ENCODE measurements around the gene HACE1.

The HACE1 gene

GRCh38 chr6:104729433-104729832 lies 130.3 kb downstream of the HACE1 start:
- no peak for DNase-seq

DNA sequence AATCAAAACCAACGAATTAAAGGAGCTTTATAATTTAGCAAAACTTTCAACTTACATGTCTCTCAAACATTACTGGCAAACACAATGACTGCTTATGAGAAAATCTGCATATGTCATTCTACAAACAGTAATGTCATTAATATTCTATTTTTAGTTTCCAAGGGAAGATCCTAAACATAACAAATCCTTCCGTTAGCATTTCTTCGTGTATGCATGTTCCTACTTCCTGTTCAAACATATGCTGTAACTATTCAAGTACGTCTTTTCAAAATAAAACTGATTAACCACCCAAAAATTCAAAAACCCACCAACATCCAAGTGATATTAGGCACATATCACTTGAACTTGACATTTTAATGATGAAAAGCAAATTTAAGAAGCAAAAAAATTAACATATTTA lies 131.3 kb downstream of the HACE1 start:
- DNase-seq, result no peak

DNA sequence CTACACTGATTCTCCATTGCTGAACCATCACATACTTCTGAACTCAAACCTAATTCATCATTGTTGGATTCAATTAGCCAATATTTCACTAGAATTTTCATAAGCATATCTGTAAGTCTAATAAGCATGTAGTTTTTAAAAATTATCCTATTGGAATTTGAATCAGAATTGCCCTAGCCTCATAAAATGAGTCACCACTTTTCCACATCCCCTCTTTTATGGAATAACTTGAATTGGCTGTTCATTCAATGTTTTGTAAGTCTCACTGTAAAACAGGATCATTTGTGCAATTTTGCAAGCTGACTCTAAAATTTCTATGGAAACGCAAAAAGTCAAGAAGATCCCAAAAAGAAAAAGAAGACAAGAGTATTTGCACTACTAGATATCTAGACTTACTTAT lies 141.0 kb downstream of the HACE1 start:
- peak in 1 of 3 experiments; percentile 12 for DNase-seq

GRCh38 chr6:104716858-104717257 lies 142.9 kb downstream of the HACE1 start:
- no peak for DNase-seq

GRCh38 chr6:104714796-104715195 lies 144.9 kb downstream of the HACE1 start:
- no peak for DNase-seq

- no peak for DNase-seq
Measured at GRCh38 chr6:104713982-104714381, 145.7 kb downstream of the HACE1 start.

DNA sequence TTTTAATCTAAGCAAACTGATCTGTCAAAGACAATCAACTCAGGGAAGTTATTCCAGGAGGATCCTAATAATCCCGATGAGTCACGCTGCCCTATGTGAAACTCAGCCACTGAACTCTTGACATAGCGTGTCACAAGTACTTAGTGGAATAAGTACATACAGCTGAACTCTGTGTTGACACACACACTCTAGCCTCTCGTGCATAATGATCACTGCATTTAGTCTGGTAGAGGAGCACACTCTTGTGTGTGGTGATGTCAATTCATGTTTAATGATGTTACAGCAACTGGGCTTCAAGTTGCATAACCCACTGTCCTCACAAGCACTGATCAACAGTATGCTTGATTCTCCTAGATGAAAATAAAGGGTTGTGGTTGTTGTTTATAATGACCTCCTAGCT lies 148.3 kb downstream of the HACE1 start:
- peak; percentile 39 to 81 (median 80) for DNase-seq

DNA sequence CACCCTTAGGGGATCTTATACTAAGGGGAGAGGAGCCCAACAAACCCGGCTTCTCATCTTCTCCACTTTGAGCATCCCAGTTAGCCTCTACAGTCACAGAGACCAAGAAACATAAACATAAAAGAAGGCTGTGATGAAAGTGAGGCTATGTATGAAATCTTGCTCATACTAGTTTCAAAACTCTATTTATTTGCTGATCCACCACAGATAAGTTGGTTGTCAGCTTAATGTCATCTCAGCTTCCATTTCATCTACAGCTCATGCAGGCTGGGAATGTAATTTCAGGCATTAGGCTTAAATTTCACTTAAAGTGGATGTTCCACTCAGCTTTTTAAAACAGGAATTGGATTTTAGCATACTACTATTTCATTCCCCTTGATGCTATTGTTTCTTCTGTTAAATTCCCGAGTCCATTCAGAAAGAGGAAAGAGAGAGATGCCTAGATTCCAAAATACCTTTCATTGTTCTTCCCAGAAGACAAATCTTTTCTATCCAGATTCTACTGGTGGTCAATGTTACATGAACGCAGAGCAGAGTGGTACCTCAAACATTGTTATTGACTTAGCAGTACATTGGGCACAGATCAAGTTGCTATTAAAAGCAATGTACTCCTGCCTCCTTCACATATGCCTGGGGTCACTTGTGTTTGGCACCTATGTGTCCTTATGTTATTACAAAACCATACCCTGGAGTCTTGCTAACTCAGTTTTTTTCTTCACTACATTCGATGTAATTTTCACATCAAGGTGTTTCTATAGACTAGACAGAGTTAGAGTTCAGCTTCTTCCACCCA lies 149.0 kb downstream of the HACE1 start:
- DNase-seq, result peak in 1 of 3 experiments; percentile 46

GRCh38 chr6:104705916-104706442 lies 153.7 kb downstream of the HACE1 start:
- no peak for DNase-seq

DNA sequence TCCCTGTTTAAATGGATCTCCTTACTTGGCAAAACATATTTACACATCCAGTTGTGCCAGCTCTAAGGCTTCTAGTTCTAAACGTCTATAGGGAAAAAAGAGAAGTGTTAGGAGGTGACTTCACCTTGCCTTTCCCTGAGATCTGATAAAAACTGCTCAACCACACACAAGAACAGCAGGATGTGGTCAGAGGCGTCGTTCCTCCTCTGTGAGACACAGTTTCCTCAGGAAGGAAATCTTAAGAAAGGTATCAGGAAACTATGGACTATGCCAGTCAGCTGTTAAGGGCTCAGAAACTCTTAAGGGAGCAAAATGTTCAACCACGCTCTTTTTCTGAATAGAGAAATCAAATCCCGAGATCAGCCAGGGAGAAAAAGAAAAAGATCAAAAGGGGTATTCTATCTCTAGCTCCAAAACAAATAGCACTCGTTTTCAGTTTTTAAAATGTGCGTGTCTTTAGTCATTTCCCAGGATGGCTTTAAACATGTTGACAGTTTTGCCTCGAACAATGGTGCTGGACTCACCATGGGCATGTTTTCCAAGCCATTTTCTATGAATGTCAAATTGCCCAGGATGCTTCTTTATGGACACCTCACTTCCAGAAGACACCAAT lies 154.5 kb downstream of the HACE1 start:
- no peak for DNase-seq

- DNase-seq, result no peak
Measured at GRCh38 chr6:104704191-104704590, 155.5 kb downstream of the HACE1 start.

- DNase-seq, result no peak
Measured at GRCh38 chr6:104702126-104702841, 157.4 kb downstream of the HACE1 start.

DNA sequence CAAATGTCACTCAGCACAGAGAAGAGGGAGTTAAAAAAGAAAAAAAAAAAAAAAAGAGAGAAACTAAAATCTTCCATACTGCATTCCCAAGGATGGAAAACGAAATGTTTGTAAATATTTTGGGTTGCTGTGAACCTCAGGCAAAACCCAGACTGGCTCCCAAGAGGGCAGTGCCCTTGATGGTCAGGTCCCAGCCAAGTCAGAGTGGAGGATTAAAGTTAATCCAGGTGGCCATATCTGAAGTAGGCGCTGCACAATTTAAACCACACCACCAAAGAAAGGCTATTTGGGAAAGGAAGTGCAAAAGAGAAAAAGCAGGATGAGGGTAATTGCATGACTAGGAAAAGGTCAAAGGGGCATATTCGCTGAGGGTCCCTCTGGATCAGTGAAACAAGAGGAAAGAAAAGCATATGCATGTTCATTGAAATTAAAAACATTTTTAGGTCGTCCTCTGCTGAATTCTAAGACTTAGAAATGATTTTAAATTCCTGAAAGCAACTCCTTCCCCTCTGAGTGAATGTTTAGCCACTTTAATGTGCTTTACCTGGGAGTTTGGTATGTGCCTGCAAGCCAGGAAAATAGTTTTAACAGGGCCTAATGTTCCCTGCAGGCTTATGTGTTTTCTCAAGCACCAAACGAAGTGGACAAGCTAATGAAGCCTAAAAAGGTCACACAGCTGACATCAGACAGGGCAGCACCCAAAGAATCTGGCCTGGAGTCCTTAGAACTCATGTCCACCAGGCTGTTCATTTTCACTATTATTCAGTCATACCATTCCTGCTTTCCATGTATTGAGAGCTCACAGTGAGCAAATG lies 159.1 kb downstream of the HACE1 start:
- no peak for DNase-seq

DNA sequence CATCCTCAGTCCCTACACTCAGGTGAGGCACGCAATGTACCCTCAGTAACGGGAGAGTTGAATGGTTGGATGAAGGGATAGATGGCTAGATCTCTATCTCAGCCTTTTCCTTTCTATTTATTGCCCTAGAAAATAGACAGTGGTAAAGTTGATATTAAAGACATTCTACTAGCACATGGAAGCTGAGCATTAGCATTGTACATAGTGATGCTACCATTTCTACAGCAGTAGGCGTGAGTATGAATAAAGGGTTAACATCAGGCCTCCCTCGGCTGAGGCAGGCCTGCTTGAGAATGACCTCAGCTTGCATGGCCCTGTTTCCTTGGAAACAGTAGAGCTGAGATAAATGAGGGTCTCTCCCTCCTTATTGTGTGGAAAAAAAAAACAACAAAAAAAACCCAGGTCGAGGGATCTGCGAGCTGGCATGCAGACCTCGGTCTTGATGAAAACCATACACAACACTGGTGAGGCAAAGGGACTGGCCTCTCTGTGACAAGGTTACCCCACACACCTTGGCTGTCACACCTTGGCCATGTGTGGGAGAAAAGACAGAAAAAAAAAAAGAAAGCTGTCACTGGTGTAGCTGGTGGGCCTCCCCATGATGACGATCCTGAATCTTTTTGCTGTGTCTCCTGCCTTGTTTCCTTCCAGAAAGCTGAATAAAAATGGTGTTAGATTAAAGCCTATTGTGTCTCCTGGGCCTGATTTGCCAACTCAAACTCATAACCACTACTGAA lies 160.0 kb downstream of the HACE1 start:
- no peak for DNase-seq

GRCh38 chr6:104698979-104699378 lies 160.7 kb downstream of the HACE1 start:
- no peak for DNase-seq

DNA sequence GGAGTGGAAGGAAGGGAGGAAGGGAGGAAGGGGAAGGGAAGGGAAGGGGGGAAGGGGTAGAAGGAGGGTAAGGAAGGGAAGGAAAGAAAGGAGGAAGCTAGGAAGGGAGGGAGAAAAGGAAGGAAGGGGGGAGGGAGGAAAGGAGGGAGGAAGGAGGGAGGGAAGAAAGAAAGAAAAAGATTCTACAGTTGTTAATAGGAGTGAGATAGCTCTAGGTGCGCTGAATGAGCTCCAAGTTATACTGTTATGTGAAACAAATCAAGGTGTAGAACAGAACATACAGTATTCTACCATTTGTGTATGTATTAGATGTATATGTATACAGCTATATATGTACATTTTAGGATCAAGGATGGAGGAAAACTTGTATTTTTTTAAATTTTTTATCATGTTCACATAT lies 167.7 kb downstream of the HACE1 start:
- no peak for DNase-seq

- DNase-seq, result no peak
Measured at GRCh38 chr6:104689551-104690205, 170.0 kb downstream of the HACE1 start.

- no peak for DNase-seq
Measured at GRCh38 chr6:104688283-104688969, 171.3 kb downstream of the HACE1 start.

DNA sequence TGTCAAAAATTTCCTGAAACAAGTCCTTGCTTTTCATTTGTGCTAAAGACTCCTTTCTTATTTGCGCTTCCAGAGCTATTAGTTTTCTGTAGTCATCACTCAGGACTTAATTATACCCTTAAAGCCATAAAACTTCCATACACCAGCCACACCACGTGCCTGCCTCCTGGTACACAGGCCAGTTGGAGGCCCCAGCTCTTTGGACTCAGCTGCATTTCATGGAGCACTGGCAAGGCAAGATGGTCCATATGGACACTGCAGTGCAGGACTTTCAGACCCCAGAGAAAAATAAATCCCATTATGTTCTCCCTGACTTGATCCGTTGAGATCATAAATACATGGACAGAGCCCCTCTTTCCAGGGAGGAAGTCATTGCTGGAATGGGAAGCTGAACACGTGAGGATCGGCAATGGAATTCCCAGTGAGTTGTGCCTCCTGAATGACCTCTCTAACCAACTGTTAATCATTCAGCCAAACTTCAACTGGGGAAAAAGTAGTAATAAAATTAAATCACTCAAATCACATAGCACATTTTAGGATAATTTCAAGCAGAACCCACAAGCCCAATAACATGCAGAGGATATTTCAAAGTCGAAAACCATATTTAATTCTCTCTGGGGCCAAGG lies 173.1 kb downstream of the HACE1 start:
- peak in 2 of 3 experiments; percentile 35 to 84 for DNase-seq

DNA sequence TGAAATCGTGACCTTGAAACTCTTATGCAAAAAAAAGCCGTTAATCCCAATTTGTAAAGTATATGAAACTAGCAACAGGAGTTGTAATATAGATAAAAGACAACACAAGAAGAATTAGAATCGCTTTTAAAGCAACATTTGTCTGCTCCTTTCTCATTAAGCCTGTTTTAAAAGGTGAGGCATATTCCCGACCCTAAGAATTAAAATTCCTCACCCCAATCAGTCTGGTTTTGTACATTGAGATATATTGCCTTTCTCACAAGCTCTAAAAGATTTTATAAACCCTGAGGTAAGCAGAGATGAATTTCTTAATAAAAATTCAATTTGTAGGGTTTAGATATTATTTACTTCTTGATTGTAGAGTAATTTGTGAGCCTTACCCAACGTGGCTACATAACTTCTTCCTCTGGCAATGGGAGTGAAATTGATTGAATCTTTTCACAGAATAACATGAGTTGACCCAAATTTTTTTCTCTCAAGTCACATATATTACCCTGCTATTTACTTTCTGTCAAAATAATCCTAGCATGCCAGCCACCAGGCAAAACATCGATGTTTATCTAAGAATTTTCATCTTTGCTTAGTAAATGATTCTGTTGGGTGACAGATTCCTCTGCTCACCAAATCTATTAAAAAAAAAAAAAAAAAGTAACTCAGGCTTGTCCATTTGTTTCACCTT lies 173.7 kb downstream of the HACE1 start:
- no peak for DNase-seq
